Kidney (tissue), 14 donors: ENCODE data around the gene SLC22A31. TPM values are rescaled to one million over a fixed set of nuclear protein-coding genes. Genes with fewer than 3 reads are reported as not detected.
"Not testable (repeated sequence)": the region's sequence is repeated elsewhere in the genome, so short reads cannot be mapped to it uniquely, and the experiment has no call there.

Experiments
- DNase-seq, 5 donors: peaks; one replicate each; pipeline ENCODE4 v3.0.0-alpha.2; 2013 to 2020
- FAIRE-seq: peaks from 2 replicates; lab custom pipeline; 2012; peaks lifted over from hg19 to GRCh38; lab: Jason Lieb, UNC
- H3K27ac ChIP-seq, 2 donors: one replicate each; pipeline ENCODE4 v1.7.0; 2013; ENCODE audit warnings: low read depth in 2 of 2, low read length in 2 of 2, inconsistent platforms in 1 of 2
- H3K27me3 ChIP-seq: one replicate; pipeline ENCODE4 v1.7.1; 2013; ENCODE audit warnings: low read length, inconsistent platforms; ENCODE audit not compliant: control insufficient read depth, insufficient read depth
- H3K36me3 ChIP-seq, 3 donors: one replicate each; pipeline versions ENCODE4 v1.7.0 to v1.7.1; 2013; ENCODE audit warnings: low read length in 3 of 3, control low read depth in 1 of 3, inconsistent platforms in 1 of 3; ENCODE audit not compliant: insufficient read depth in 3 of 3, control insufficient read depth in 2 of 3
- H3K4me1 ChIP-seq, 3 donors: one replicate each; pipeline versions ENCODE4 v1.7.0 to v1.7.1; 2013; ENCODE audit warnings: low read length in 3 of 3, inconsistent platforms in 1 of 3, low read depth in 1 of 3; ENCODE audit not compliant: control insufficient read depth in 2 of 3, insufficient read depth in 2 of 3
- H3K4me3 ChIP-seq, 3 donors: one replicate each; pipeline versions ENCODE4 v1.7.0 to v1.8.1; 2013; ENCODE audit warnings: low read length in 3 of 3, control low read depth in 1 of 3, inconsistent platforms in 1 of 3
- H3K9ac ChIP-seq, 3 donors: one replicate each; pipeline versions ENCODE4 v1.7.0 to v1.7.1; 2013; ENCODE audit warnings: low read length in 3 of 3, control low read depth in 1 of 3, inconsistent platforms in 1 of 3
- H3K9me3 ChIP-seq, 3 donors: one replicate each; pipeline versions ENCODE4 v1.7.0 to v1.7.1; 2013; ENCODE audit warnings: low read length in 3 of 3, control low read depth in 1 of 3, inconsistent platforms in 1 of 3; ENCODE audit not compliant: control insufficient read depth in 2 of 3, insufficient read depth in 1 of 3
- CTCF ChIP-seq: IDR thresholded peaks from 3 replicates; pipeline ENCODE4 v1.5.1; 2012; ENCODE audit warnings: mild to moderate bottlenecking, moderate library complexity, borderline replicate concordance; ENCODE audit not compliant: insufficient read depth; ENCODE audit errors: extremely low read depth
- intact Hi-C: fragments of 100-400 bp; cut with DNase I; formaldehyde crosslinking; loops from one replicate; pipeline ENCODE4 v1.11.1; 2022
- polyA plus RNA-seq: library from polyadenylated mRNA; stranded (reverse); fragments of 350-450 nt; fragmentation: Illumina TruSeq; extraction: RNeasy Lipid Tissue Mini Kit (QIAGEN cat#74804); gene quantifications from one replicate; pipeline ENCODE4 v1.2.3, GENCODE V29; 2014; ENCODE audit warnings: low read depth, low replicate concordance; ENCODE audit not compliant: insufficient read depth
- total RNA-seq: library from RNA; stranded (reverse); fragmentation: NEBNext Ultra II Directional; extraction: Animal tissue kit (Norgen Biotek cat#: 25700); gene quantifications from one replicate; pipeline ENCODE4 v1.2.1, GENCODE V29; 2021
- donor health status: control.
- donor health status: control.
- donor health status: control.
- donor health status: control.
- donor health status: control.
- donor health status: DM: yes; HTN: yes; CAD: no.
- donor health status: Normal renal cell carcinoma (clear cell type).

SLC22A31 gene
- total and polyA plus RNA-seq, 2 donors from 2014 or later = 0.47 to 1.8 TPM

- Histone ChIP-seq H3K36me3 (no peaks in the 10 kb centered on the region), H3K27ac (no peak overlapping the region), H3K9ac (no peak overlapping the region), H3K27me3 (no peaks in the 10 kb centered on the region), H3K4me1 (peaks cover 0 to 8% (median 0%) of the 10 kb centered on the region in 3 donors), H3K4me3 (no peak overlapping the region), H3K9me3 (no peaks in the 10 kb centered on the region)
- TF ChIP-seq CTCF = no peak
- intact Hi-C loops = no loop called here
- FAIRE-seq (no peak), DNase-seq (peak in 2 of 5 donors; percentile 60 to 67)
These were observed 12.5 kb downstream of the SLC22A31 start for GRCh38 chr16:89187770-89188392.

- H3K4me3 ChIP-seq = no peak overlapping the region
- FAIRE-seq = no peak
- no peak overlapping the region for H3K9ac ChIP-seq
- H3K36me3 ChIP-seq = no peaks in the 10 kb centered on the region
- no peak overlapping the region for H3K27ac ChIP-seq
- peak in 2 of 5 donors; percentile 55 to 72 for DNase-seq
- no peak for TF ChIP-seq CTCF
- intact Hi-C loops = no loop called here
- peaks cover 0 to 8% (median 0%) of the 10 kb centered on the region in 3 donors for H3K4me1 ChIP-seq
- no peaks in the 10 kb centered on the region for H3K9me3 ChIP-seq
- H3K27me3 ChIP-seq = no peaks in the 10 kb centered on the region
These were observed 13.1 kb downstream of the SLC22A31 start for GRCh38 chr16:89187032-89187769.

- FAIRE-seq, H3K27ac ChIP-seq, H3K4me1 ChIP-seq, H3K36me3 ChIP-seq, intact Hi-C loops, H3K4me3 ChIP-seq, H3K9ac ChIP-seq, H3K9me3 ChIP-seq, H3K27me3 ChIP-seq: not testable (repeated sequence)
- DNase-seq = peak in 1 of 5 donors; percentile 13
These were observed 13.7 kb downstream of the SLC22A31 start for GRCh38 chr16:89186593-89187031.

GRCh38 chr16:89185887-89186592 lies 14.3 kb downstream of the SLC22A31 start:
- H3K9ac ChIP-seq, intact Hi-C loops, H3K4me1 ChIP-seq, H3K27ac ChIP-seq, H3K9me3 ChIP-seq, FAIRE-seq, H3K4me3 ChIP-seq, H3K36me3 ChIP-seq, H3K27me3 ChIP-seq: not testable (repeated sequence)
- peak in 1 of 5 donors; percentile 21 for DNase-seq
